GM18951 (cell line): Measurements from ENCODE around the gene RABGGTB.
"Not testable (repeated sequence)": the region's sequence is repeated elsewhere in the genome, so short reads cannot be mapped to it uniquely, and the experiment has no call there.

Experiments
- POLR2A ChIP-seq: IDR thresholded peaks from 4 replicates; pipeline ENCODE4 v1.6.1; 2011; ENCODE audit warnings: mild to moderate bottlenecking; ENCODE audit not compliant: insufficient read length, insufficient read depth; ENCODE audit errors: extremely low read depth
- in situ Hi-C: fragments of 300-500 bp; cut with MboI; formaldehyde crosslinking; loops from one replicate; pipeline ENCODE4 v1.12.0; 2022; ENCODE audit warnings: low sequenced_read_pairs, mixed read lengths, inconsistent platforms; ENCODE audit not compliant: unreplicated experiment

RABGGTB gene

DNA sequence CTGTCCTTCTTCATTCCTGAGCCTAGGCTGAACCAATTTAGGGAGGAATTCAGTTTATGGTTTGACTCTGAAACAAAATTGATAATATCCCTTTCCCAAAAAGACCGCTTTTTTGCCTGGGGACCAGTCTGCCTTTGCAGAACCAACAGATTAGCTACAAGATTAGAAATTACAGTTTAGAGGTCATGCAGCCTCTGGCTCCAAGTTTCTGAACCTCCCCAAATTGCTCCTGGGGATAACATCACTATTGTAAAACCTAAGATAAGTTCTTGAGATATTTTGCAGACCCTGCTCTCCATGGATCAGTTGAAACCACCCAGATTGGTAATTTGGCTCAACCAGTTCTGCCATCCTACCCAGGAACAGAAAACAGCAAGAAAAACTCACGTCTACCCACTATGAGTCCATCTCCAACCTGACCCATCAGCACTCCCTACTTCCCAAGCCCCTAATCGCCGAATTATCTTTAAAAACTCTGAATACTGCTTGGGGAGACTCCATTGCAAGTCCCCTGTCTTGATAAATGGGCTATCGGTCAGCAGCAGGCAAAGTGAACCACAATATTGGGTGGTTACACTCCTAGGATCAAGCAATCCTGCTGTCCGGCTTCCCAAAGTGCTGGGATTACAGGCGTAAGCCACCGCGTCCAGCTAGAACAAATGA is 605 bp upstream of the RABGGTB start:
- TF ChIP-seq POLR2A = no peak
- in situ Hi-C loops = no loop called here

- in situ Hi-C loops = no loop called here
These were observed 941 bp downstream of the RABGGTB start for GRCh38 chr1:75786901-75787493.

DNA sequence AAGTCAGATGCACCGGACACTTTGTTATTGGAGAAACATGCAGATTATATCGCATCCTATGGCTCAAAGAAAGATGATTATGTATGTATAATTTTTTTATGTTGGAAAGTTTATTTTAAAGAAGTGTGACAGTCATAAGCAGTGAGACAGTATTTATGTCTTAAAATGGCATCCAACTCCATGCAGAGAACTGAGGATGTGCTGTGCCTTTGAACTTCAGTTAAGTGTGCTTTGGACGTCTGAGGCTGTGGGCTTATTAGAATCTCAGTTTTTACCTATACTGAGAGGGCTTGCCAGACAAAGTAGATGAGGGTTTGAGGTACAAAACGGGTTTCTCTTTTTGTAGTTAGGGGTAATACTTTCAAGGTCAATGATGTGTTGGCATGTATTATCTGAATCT is 1.5 kb downstream of the RABGGTB start:
- in situ Hi-C loops = no loop called here
- TF ChIP-seq POLR2A = no peak

More at GRCh38 chr1:75786901-75787493, 941 bp downstream of the RABGGTB start:
- TF ChIP-seq POLR2A = no peak

- in situ Hi-C loops = no loop called here
These were observed 3.9 kb downstream of the RABGGTB start for GRCh38 chr1:75789988-75790387.

DNA sequence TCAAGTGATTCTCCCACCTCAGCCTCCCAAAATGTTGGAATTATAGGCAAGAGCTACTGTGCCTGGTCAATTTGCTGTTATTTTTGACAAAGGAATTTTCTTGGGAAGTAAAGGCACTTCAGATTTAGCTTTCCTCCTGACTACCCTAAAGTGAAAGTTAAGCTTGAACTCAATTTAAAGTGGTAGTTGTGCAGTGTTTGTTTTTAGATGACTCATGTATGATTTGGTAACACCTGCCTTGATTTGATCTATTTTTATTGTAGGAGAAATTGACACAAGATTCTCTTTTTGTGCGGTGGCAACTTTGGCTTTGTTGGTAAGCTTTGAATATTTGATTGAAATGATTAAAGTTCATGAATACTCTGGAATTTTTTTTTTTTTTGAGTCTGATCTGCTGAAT is 5.0 kb downstream of the RABGGTB start:
- in situ Hi-C loops = no loop called here

More at GRCh38 chr1:75789988-75790387, 3.9 kb downstream of the RABGGTB start:
- no peak for TF ChIP-seq POLR2A

GRCh38 chr1:75792091-75792490 is 6.0 kb downstream of the RABGGTB start:
- in situ Hi-C loops = no loop called here
- no peak for TF ChIP-seq POLR2A

More for the DNA sequence above, 5.0 kb downstream of the RABGGTB start:
- TF ChIP-seq POLR2A = no peak

- in situ Hi-C loops = no loop called here
- TF ChIP-seq POLR2A = no peak
These were observed 8.3 kb downstream of the RABGGTB start for GRCh38 chr1:75794382-75794781.

- in situ Hi-C loops = no loop called here
- no peak for TF ChIP-seq POLR2A
These were observed 9.7 kb downstream of the RABGGTB start for GRCh38 chr1:75795703-75796193.

- TF ChIP-seq POLR2A = peak; percentile 46
- in situ Hi-C loops = no loop called here
These were observed 10.6 kb downstream of the RABGGTB start, which contains the start of gene MSH4 for GRCh38 chr1:75796376-75797272. Gene MSH4 (plus strand): TSS chr1:75796882. CDS start chr1:75796986, 104 bp downstream.

- in situ Hi-C loops = no loop called here
- no peak for TF ChIP-seq POLR2A
These were observed 11.2 kb downstream of the RABGGTB start for GRCh38 chr1:75797273-75797588.

- in situ Hi-C loops = no loop called here
- TF ChIP-seq POLR2A = no peak
These were observed 11.7 kb downstream of the RABGGTB start for GRCh38 chr1:75797606-75798216.

- in situ Hi-C loops = not testable (repeated sequence)
These were observed 15.4 kb downstream of the RABGGTB start for GRCh38 chr1:75801480-75801879.

DNA sequence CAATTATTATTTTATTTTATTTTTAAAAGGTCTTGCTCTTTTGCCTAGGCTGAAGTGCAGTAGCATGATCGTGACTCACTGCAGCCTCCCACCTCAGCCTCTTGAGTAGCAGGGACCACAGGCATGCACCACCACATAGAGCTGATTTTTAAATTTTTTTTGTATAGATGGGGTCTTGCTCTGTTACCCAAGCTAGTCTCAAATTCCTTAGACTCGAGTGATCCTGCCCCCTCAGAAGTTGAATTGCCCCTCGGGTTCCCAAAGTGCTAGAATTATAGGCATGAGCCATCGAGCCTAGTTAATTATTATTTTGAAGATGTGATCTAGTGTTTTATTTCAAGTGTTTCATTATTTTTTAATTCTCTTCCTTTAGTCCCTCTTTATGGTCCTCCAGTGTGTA is 22.9 kb downstream of the RABGGTB start:
- TF ChIP-seq POLR2A = no peak
- in situ Hi-C loops = no loop called here

GRCh38 chr1:75810113-75810512 is 24.1 kb downstream of the RABGGTB start:
- in situ Hi-C loops = not testable (repeated sequence)
